ENCODE data around the gene KRT82.

The KRT82 gene

GRCh38 chr12:52402377-52402776, 3.8 kb downstream of the KRT82 start:
- Histone ChIP-seq H2AFZ (ENCODE audit: low read depth, low read length) (no peak overlapping the region), H3K27me3 (ENCODE audit: low read depth, low read length) (0 out of 2 replicates have a peak, but pooled peaks cover 4% of the 10 kb centered on the region), H3K79me2 (ENCODE audit: low read length) (no peaks in the 10 kb centered on the region), H3K4me3 (ENCODE audit: low read length) (no peak overlapping the region), H3K27ac (ENCODE audit: low read length) (no peak overlapping the region), H3K4me2 (ENCODE audit: low read length) (no peak overlapping the region), H3K4me1 (ENCODE audit: low read length) (no peaks in the 10 kb centered on the region), H3K9me3 (ENCODE audit: insufficient read depth, low read length) (no peaks in the 10 kb centered on the region), H3K9ac (ENCODE audit: low read length) (no peak overlapping the region), H4K20me1 (ENCODE audit: insufficient read depth, low read length) (no peaks in the 10 kb centered on the region), H3K36me3 (replicated peaks; ENCODE audit: low read depth, low read length) (no peaks in the 10 kb centered on the region)
- no peak for TF ChIP-seq CTCF (IDR thresholded peaks at IDR 0.05; ENCODE audit: low read depth, low read length)
- TF ChIP-seq EZH2phosphoT487 (IDR thresholded peaks at IDR 0.05; ENCODE audit: low read depth): no peak

- H3K4me3 ChIP-seq (ENCODE audit: low read length): no peak overlapping the region
- H3K79me2 ChIP-seq (ENCODE audit: low read length): no peaks in the 10 kb centered on the region
- H2AFZ ChIP-seq (ENCODE audit: low read depth, low read length): no peak overlapping the region
- H3K9ac ChIP-seq (ENCODE audit: low read length): no peak overlapping the region
- H3K36me3 ChIP-seq (replicated peaks; ENCODE audit: low read depth, low read length): no peaks in the 10 kb centered on the region
- H3K27me3 ChIP-seq (ENCODE audit: low read depth, low read length): peaks cover 7% of the 10 kb centered on the region
- no peaks in the 10 kb centered on the region for H3K9me3 ChIP-seq (ENCODE audit: insufficient read depth, low read length)
- no peak overlapping the region for H3K27ac ChIP-seq (ENCODE audit: low read length)
- no peaks in the 10 kb centered on the region for H3K4me1 ChIP-seq (ENCODE audit: low read length)
- H3K4me2 ChIP-seq (ENCODE audit: low read length): no peak overlapping the region
- no peaks in the 10 kb centered on the region for H4K20me1 ChIP-seq (ENCODE audit: insufficient read depth, low read length)
- TF ChIP-seq EZH2phosphoT487 (IDR thresholded peaks at IDR 0.05; ENCODE audit: low read depth) (no peak), CTCF (IDR thresholded peaks at IDR 0.05; ENCODE audit: low read depth, low read length) (no peak)
Measured at GRCh38 chr12:52401926-52402325, 4.2 kb downstream of the KRT82 start.

GRCh38 chr12:52401526-52401925, 4.6 kb downstream of the KRT82 start:
- Histone ChIP-seq H3K9me3 (ENCODE audit: insufficient read depth, low read length) (no peaks in the 10 kb centered on the region), H2AFZ (ENCODE audit: low read depth, low read length) (no peak overlapping the region), H3K4me2 (ENCODE audit: low read length) (no peak overlapping the region), H4K20me1 (ENCODE audit: insufficient read depth, low read length) (no peaks in the 10 kb centered on the region), H3K36me3 (replicated peaks; ENCODE audit: low read depth, low read length) (no peaks in the 10 kb centered on the region), H3K9ac (ENCODE audit: low read length) (no peak overlapping the region), H3K27me3 (ENCODE audit: low read depth, low read length) (peaks cover 11% of the 10 kb centered on the region), H3K4me1 (ENCODE audit: low read length) (no peaks in the 10 kb centered on the region), H3K79me2 (ENCODE audit: low read length) (no peaks in the 10 kb centered on the region), H3K27ac (ENCODE audit: low read length) (no peak overlapping the region), H3K4me3 (ENCODE audit: low read length) (no peak overlapping the region)
- TF ChIP-seq EZH2phosphoT487 (IDR thresholded peaks at IDR 0.05; ENCODE audit: low read depth) (no peak), CTCF (IDR thresholded peaks at IDR 0.05; ENCODE audit: low read depth, low read length) (no peak)

- Histone ChIP-seq H3K9ac (ENCODE audit: low read length) (no peak overlapping the region), H3K4me2 (ENCODE audit: low read length) (no peak overlapping the region), H3K27me3 (ENCODE audit: low read depth, low read length) (peaks cover 12% of the 10 kb centered on the region), H3K36me3 (replicated peaks; ENCODE audit: low read depth, low read length) (no peaks in the 10 kb centered on the region), H4K20me1 (ENCODE audit: insufficient read depth, low read length) (no peaks in the 10 kb centered on the region), H3K9me3 (ENCODE audit: insufficient read depth, low read length) (no peaks in the 10 kb centered on the region), H3K4me1 (ENCODE audit: low read length) (no peaks in the 10 kb centered on the region), H3K79me2 (ENCODE audit: low read length) (no peaks in the 10 kb centered on the region), H3K4me3 (ENCODE audit: low read length) (no peak overlapping the region), H2AFZ (ENCODE audit: low read depth, low read length) (no peak overlapping the region), H3K27ac (ENCODE audit: low read length) (no peak overlapping the region)
- TF ChIP-seq EZH2phosphoT487 (IDR thresholded peaks at IDR 0.05; ENCODE audit: low read depth) (no peak), CTCF (IDR thresholded peaks at IDR 0.05; ENCODE audit: low read depth, low read length) (no peak)
Measured at GRCh38 chr12:52400906-52401305, 5.2 kb downstream of the KRT82 start.

Data from OCI-LY3 (cell line).